ENCODE results near the gene STARD3NL.

Gene STARD3NL

DNA sequence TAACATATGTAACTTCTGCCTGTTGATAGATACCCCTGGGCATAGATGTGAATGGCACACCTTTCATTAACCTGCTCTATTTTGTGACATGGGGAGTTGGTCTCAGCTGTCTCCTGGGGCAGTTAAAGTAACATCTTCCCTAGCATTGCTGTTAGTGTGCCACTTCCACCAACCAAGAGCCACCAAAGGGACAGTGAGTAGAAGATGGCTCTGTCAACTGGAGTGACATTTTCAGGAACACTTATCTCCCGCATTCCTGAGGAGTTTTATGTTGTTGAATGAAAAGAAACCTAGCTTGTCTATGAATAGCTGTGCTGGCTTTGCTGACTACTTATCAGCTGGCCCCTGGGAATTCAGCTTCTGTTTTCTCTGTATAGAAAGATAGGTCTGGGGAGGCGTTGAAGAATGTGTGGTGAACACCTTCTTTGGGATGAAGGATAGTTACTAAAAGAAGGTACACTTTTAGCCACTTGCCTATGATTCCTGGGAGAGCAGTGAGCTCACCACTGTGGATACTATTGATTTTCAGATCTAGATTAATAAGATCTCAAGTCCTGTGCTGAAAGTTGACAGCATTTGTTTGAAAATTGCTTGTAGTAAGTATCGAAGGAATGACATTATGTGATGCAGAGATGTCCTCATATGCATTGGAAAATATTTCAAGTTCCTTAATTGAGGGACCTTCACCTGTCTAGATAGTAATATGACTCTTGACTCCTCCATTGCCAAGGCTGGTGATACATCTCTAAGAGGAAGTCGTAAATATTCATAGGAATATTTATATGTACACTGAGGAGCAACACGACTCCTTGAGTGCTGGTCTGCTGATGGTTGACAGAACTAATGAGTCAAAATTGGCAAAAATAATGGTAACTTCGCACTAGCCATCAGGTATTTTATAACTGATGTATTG lies 7.6 kb downstream of the STARD3NL start:
- DNase-seq: peak in 3 of 4 experiments; percentile 17 to 66 (median 51)

DNA sequence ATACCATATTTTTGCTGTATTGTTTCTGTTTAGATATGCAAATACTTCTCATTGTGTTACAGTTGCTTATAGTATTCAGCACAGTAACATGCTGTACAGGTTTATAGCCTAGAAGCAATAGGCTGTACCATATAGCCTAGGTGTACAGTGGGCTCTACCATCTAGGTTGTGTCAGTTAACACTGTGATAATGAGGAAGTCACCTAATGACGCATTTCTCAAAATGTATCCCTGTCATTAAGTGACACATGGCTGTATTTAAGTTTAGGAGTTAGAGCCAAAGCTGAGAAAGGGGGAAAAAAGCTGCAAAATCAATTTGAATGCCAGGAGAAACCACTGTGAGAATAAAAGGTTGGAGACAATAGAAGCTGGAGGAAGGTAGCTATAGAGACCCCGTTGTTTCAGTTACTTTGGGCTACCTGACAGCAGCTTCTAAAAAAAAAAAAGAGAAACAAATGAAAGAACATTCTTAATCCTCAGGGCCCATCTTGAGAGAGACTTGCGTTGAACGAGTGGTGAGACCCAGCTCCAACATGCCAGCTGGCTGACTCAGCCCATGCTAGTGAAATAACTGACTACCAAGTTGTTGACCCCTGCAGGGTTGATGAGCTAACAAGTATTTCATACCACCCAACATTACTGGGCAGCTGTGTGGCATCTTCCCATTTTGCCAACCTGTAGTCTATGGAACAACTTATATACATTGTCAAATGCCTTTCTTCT lies 8.7 kb downstream of the STARD3NL start:
- DNase-seq: peak in 1 of 4 experiments; percentile 33

DNA sequence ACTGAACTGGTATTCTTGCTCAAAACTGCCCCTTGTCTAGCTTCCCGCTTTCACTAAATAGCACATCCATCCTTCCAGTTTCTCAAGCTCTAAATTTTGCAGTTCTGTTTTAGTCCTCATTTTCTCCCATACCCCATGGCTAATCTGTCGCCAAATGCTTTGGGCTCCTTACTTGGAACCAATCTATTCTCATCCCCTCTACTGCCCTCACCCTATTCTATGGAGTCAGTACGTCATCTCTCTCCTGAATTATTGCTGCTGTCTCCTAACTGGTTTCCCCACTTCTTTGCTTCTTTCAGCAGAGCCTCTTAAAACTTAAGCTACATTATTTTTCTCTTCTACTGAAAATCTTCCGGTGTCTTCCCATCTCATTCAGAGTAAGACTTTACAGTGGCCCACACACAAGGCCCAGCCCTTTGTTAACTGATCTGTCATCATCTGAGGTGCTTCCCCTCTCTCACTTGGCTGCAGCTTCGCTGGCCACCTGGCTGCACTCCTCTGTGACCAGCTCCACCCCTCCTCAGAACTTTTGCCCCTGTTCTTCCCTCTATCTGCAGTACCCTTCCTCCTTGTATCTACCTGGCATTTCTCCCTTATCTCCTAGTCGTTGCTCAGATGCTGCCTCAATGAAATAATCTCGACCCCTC lies 9.9 kb downstream of the STARD3NL start:
- no peak for DNase-seq

DNA sequence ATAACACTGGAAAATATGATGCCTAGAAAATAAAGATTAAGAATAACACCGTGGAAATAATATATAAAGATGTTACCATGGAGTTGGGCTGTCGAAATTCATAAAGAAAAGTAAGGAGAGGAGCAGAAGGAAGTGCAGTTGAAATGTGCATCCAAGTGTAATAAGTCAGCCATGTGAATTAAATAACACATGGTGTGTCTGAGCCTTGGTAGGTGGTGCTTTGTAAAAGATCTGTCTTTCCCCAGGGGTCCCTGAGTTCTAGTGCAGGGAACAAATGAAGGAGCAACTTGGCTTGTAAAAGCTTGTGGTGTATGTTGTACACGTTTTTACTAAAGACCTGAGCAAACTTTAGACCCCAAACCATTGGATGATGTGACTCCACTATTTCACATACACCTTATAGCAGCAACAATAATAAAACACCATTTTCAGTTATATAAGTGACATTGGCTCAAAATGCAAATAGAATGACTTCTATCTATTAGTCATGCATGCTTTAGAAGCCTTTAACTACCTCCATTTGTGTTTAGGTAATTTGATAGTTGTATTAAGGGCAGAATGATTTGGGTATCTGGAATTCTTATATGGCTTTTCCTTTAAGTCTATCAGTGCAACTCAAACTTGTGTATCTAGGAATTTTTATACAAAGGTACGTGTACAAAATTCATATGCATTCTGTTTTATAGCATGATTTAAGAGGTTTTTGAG lies 11.3 kb downstream of the STARD3NL start:
- DNase-seq: no peak

DNA sequence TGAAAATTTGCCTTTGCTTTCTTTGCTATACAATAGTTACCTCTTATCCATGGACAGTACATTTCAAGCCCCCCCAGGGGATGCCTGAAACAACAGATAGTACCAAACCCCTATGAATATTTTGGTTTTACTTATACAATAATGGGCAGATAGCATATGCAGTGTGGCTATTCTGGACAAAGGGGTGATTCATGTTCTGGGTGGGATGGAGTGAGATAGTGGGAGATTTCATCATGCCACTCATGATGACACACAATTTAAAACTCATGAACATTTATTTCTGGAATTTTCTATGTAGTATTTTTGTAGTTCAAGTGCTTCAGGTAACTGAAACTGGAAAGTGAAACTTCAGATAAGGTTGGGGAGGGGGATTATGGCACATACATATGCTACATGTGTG lies 12.0 kb downstream of the STARD3NL start:
- DNase-seq: no peak

DNA sequence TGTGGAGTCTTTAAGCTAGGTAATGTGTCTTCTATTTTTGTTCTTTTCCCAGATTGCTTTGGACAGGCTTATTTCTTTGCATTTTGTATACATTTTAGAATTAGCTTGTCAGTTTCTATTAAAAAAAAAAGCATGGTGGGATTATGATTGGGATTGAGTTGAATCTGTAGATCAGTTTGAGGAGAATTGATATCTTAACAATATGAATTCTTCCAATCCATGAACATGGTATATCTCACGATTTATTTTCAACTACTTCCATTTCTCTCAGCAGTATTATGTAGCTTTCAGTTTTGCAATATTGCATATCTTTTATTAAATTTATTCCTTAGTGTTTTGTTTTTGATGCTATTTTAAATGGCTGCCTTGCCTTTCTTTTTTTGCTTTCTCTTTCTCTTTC lies 13.7 kb downstream of the STARD3NL start:
- no peak for DNase-seq

DNA sequence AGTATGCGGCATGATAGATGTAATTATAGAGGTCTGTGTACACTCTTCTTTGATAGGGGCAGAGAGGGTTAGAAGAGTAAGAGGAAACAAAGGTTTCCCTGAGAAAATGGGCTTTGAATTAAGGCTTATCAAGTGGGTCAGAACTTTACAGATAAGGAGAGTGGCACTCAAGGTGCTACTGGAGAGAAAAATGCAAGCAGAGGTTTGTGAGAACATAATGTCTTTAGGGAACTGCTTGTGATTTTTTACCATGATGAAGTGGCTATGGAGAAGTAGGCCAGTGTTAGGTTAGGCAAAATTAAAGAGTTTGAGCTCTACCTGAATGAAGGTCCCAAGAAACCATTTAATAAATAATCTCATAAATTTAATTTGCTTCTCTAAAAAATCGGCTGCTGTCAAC lies 14.3 kb downstream of the STARD3NL start:
- no peak for DNase-seq

DNA sequence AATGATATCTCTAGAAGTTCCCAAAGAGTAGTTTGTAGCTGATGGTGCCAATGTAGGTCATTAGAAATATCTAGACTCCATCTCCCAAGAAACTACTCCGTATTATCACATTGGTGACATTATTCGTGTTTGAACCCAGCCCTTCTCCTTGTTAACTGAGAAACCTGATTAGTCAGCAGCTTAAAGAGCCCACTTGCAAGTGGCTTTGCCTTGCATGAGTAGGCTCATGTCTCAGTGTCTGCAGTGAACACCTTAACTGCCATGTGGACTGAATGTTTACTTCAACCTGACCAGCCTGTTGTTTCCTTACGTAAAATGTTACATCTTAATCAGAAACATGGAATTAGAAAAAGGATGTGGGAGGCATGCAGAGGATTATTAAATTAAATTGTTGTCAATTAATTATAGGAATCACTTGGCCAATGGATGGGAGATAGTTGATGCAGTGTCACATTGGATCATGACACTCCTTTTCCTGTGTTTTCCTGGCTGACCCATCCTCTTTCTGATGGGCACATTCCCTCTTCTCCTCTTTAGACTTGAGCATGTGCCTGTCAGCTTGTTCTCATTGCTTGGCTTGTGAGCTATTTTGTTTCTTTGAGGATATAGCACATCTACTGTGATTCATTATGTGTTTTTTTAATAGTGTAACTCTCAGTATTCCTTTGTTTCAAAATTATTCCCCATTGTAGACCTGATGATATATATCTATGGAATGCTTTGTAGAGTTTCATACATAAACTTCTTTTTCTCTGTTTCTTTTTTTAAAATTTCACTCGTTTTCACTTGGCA lies 18.0 kb downstream of the STARD3NL start:
- no peak for DNase-seq

DNA sequence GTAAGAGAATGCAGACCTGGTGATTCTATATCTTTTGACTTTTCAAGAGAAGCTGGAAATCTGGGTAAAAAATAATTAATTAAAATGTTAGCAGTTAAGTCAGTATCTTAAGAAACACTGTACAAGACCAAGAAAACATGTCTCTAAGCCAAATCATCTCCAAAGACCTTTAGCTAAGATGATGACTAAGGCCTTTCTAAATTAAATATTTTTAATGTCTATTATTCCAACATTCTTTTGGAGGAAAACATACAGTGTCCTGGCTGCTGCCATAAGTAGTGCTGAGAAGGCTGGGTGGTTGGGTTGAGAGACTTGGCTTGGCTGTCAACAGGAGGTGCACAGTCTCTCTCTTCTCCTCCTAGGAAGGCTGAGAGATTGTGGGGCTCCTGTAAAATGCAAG lies 20.3 kb downstream of the STARD3NL start:
- DNase-seq: no peak

DNA sequence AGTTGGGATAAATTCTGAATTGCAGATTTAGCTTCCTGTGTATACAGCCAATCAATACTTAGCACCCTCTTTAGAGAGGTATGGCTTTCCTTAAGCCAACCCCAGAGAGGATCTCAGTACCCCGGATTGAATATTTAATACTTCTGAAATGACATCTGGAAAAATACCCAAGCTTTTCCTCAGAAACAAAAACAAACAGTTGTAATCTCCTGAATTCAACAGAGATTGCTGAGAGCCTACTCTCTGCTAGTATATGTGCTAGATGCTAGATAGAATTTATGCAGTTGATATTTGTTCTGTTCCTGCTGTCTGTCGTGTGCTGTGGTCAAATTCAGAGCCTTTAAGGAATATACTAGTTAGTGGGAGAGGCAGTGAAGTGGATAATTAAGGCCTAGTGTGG lies 21.1 kb downstream of the STARD3NL start:
- no peak for DNase-seq

DNA sequence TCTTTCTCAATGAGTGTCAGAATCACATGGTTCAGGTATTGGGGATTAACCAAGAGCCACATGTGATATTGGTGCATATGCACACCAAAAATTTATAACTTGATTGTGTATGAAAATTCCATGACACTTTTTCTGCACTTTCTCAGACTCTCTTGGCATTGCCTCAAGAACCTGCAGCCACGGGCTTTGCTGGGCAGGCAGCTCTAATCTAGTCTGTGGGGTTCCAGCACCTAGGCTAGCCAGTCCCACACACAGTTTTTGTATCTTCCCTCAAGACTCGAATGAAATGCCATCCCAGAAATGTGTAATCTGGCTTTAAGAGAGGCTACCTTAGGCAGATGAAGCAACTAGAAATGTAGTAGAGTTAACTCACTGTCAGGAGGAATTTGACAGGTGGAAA lies 21.7 kb downstream of the STARD3NL start:
- no peak for DNase-seq

DNA sequence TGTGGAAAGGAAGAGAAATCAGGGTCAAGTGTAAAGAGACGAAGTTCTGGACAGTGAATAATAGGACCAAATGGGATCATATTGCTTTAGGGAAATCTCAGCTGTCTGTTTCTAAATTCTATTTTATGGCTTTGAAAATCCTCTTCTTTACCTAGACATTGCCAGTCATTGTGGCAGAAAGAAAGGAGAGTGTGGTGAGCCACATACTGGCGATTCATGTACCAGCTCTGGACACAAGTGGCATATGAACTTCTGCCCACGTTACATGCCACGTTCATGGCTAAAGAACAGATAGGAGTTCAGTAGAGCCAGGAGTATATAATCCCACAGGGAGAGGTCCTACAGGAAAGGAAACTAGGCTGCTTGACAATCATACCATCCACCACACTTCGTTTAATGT lies 28.0 kb downstream of the STARD3NL start:
- no peak for DNase-seq

DNA sequence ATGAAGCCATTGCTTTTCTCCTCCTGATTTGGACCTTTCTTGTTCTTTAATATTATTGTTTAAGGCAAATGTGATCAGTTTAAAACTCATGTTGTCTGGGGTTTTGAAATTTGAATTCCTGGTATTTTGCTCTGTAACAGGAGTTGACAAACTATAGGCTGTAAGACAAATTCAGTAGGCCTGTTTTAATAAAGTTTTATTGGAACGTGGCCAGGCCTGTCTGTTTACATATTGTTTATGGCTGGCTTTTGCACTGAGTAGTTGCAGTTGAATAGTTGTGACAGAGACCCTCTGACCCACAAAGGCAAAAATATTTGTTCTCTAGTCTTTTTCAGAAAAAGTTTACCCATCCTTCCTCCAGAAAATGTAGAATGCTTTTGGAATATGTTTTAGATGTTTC lies 29.8 kb downstream of the STARD3NL start:
- DNase-seq: no peak

DNA sequence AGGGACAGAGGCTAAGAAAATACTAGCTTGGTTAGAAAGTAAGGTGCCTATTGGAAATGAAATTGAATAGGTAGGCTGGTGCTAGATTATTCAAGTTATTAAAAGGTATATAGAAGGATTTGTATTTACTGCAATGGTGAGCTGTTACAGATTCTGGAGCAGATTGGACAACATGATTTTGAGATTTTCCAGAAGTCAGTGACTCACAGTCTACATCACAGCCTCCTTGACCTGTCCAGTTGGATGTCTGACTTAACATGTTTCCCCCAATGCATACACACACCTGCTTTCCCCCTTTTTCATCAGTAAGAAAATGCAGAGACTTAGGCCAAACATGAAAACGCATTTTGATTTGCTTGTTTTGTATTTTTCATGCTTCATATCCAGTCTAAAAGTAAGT lies 33.4 kb downstream of the STARD3NL start:
- no peak for DNase-seq

DNA sequence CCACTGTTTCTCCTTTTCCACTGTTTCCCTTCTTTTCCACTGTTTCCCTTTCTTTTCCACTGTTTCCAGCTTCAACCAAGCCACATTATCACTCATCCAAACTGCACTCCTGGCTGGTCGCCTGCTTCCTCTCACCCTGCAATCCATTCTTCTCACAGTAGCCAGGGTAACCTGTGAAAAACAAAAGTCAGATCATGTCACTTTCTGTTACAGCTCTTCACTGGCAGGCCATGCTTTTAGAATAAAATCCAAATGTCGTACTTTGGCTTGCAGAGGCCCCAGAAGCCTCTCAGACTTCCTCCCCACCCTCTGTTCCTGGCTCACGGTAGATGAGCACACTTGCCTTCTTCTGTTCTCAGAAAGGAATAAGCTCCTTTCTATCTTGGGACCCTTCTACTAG lies 33.9 kb downstream of the STARD3NL start:
- DNase-seq: no peak

DNA sequence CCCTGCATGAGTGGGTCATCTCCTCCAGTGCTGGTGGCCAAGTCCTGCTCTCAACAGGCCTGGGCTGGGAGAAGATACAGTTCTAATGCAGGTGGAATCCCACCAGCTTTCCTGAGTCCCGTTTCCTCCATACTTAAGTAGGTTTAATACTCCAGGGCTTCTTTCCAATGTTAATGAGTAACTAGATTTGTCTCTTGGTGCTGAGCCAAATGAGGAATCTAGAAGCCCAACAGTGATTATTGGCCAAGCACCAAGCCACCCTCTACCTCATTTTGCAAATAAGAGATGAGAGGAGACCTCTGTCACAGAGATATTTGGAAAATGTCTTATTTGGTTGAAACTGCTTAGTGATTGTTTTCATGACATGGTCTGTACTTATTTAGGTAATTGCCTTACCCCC lies 37.1 kb downstream of the STARD3NL start:
- DNase-seq: no peak

DNA sequence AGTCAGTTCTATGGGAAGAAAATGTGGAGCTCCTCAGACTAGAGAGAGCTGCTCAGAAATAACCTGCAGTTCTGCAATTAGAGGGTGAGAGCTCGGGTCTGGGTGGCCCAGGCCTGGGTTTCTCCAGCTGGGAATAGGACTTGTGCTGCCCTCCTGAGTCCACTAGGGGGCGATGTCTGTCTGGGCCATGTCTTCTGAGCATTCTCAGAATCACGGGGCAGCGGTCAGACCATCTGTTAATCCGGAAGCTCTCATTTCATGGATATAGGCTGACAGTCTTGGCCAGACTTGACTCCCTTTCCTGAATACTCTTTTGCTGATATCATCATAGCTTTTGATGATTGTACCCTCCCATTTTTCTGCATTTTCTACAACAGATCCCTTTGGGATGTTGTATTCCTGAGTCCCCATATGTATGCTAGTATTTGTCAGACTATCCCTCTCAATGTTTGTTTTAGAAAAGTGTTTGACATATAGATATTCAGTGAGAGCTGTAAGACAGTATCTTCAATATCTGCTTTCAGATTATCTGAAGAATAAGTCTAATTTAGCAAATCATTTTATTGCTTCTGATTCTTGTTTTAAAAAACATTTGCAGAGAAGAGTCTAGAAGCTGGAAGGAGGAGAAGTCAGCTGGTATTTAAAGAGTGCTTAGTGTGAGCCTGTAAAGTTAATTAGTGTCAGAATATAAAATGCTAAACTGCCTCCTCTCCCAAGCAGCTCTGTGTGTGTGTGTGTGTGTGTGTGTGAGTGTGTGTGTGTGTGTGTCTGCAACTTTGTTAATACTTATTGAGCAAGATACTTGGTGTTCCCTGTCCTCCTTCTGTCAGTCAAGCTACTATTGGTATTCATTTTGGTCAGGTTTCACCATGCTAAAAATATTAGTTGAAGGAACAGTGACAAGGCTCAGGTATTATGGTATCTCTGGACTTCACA lies 38.0 kb downstream of the STARD3NL start:
- DNase-seq: peak; percentile 91 to 95 (median 92)

DNA sequence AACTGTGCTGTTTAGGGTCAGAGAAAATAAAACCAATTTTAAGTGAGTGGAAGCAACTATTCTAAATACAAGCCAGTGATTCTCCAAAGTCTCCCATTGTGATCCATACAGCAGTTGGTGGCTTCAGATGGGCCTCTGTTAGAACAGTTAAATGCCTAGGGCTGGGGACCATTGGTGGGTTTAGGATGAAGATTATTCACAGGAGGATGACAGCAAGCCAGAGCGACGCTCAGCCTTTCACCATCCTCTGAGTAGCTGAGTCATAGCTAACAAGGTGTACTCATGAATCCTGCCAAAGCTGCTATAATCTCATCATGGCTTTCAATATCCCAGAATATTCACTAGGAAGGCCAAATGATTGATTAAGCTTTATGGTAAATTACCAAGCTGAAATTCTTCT lies 39.6 kb downstream of the STARD3NL start:
- no peak for DNase-seq

DNA sequence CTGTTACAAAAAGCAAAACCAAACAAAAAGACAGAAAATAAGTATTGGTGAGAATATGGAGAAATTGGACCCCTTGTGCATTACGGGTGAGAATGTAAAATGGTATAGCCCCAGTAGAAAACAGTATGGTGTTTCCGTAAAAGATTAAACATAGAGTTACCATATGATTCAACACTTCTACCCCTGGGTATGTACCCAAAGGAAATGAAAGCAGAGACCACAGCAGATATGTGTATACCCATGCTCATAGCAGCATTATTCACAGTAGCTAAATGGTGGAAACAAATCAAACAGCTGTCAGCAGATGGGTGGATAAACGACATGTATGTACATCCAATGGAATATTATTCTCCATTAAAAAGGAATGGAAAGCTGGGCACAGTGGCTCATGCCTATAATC lies 42.4 kb downstream of the STARD3NL start:
- no peak for DNase-seq

DNA sequence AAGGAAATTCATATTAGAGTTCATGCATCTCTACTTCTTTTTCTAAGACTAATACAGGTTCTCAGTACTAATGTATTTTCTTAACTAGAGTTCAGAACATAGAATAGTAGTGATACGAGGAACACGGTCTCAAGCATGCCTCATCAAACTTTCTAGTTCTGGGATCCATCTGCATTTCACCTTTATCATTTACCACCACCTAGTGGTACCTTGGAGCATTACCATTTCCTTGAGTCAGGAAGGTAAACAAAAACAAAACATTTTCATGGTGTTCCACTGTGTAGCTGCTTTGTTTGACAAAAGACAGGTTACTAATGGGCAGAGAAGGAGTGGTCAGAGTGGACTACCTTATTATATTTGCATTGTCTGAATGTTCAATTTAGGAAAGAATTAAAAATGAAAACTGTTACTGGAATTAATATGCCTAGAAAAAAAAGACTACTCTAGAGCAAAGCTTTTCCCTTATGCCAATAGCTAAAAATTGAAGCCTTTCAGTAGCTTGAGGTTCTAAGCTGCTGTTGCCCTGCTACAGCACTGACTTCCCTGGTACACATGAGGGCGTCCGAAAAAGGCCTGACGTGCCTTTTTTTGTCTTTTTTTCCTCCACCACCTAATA lies 44.5 kb downstream of the STARD3NL start:
- DNase-seq: peak; percentile 33 to 62 (median 54)

Measured in suppressor macrophage (primary cell).